PFSK-1 (cell line): ENCODE measurements around the gene ACBD4.

ENCODE experiments used
- FOXP2 ChIP-seq: optimal IDR thresholded peaks from 2 replicates; pipeline ENCODE3; 2011; ENCODE audit warnings: borderline replicate concordance, control low read depth, inconsistent platforms; ENCODE audit not compliant: insufficient read depth; ENCODE audit errors: extremely low read length, extremely low read depth
- POLR2AphosphoS5 ChIP-seq: IDR thresholded peaks from 2 replicates; pipeline ENCODE4 v1.6.1; 2012; ENCODE audit warnings: low read depth, mild to moderate bottlenecking, control low read depth, low read length, moderate library complexity
- REST ChIP-seq, 2 experiments: IDR thresholded peaks; 2 replicates each; pipeline versions ENCODE4 v1.6.1 to v1.8.0; 2011 to 2012; ENCODE audit warnings: low read depth in 2 of 2, low read length in 2 of 2, control low read depth in 1 of 2, inconsistent platforms in 1 of 2, mild to moderate bottlenecking in 1 of 2, moderate library complexity in 1 of 2; ENCODE audit not compliant: insufficient read depth in 1 of 2
- SIN3A ChIP-seq: IDR thresholded peaks from 2 replicates; pipeline ENCODE4 v1.6.1; 2012; ENCODE audit warnings: mild to moderate bottlenecking, low read length, moderate library complexity, borderline replicate concordance; ENCODE audit not compliant: insufficient read depth

GRCh38 chr17:45086391-45086790 lies 49.1 kb upstream of the ACBD4 start:
- no peak for TF ChIP-seq FOXP2
- no peak for TF ChIP-seq POLR2AphosphoS5
- no peak for TF ChIP-seq SIN3A
- TF ChIP-seq REST (IDR thresholded peaks at IDR 0.05; ENCODE audit: insufficient read depth in 1 of 2, low read depth in 2 of 2, low read length in 2 of 2) = no peak
